Cortex of kidney (tissue), 1 donor: ENCODE results near the gene RXRB.
"Not testable (repeated sequence)": the region's sequence is repeated elsewhere in the genome, so short reads cannot be mapped to it uniquely, and the experiment has no call there.

Experiments
- DNase-seq: peaks from one replicate; lab custom pipeline; 2025; lab: John Stamatoyannopoulos, UW

RXRB gene

GRCh38 chr6:33200219-33201146 lies at the start of gene RXRB, which contains the start of gene SLC39A7:
TSS of gene RXRB (minus strand) at chr6:33200665. CDS start at chr6:33200476, 189 bp downstream.
TSS of gene SLC39A7 (plus strand) at chr6:33200867. CDS start at chr6:33201246, 379 bp downstream.
- DNase-seq: peak; percentile 74

GRCh38 chr6:33249732-33250630 lies 49.5 kb upstream of the RXRB start:
- no peak for DNase-seq

- DNase-seq: peak; percentile 70
Observed at GRCh38 chr6:33248932-33249731, 48.7 kb upstream of the RXRB start.

- no peak for DNase-seq
Observed at GRCh38 chr6:33248643-33248931, 48.1 kb upstream of the RXRB start.

- DNase-seq: peak; percentile 16
Observed at GRCh38 chr6:33247977-33248642, 47.6 kb upstream of the RXRB start.

- DNase-seq: no peak
Observed at GRCh38 chr6:33243476-33243875, 43.0 kb upstream of the RXRB start.

- no peak for DNase-seq
Observed at GRCh38 chr6:33241968-33242367, 41.5 kb upstream of the RXRB start.

- no peak for DNase-seq
Observed at GRCh38 chr6:33237741-33238140, 37.3 kb upstream of the RXRB start.

GRCh38 chr6:33236852-33237251 lies 36.4 kb upstream of the RXRB start:
- no peak for DNase-seq

GRCh38 chr6:33236328-33236727 lies 35.9 kb upstream of the RXRB start:
- DNase-seq: no peak

GRCh38 chr6:33235221-33235634 lies 34.8 kb upstream of the RXRB start:
- no peak for DNase-seq

- not testable (repeated sequence) for DNase-seq
Observed at GRCh38 chr6:33226503-33227120, 26.1 kb upstream of the RXRB start.

GRCh38 chr6:33217681-33218080 lies 17.2 kb upstream of the RXRB start:
- DNase-seq: no peak

GRCh38 chr6:33217246-33217645 lies 16.8 kb upstream of the RXRB start:
- DNase-seq: no peak

GRCh38 chr6:33216117-33216649 lies 15.7 kb upstream of the RXRB start:
- DNase-seq: no peak

GRCh38 chr6:33215271-33216116 lies 15.0 kb upstream of the RXRB start:
- no peak for DNase-seq

GRCh38 chr6:33213989-33214335 lies 13.5 kb upstream of the RXRB start:
- no peak for DNase-seq

GRCh38 chr6:33213166-33213988 lies 12.9 kb upstream of the RXRB start:
- no peak for DNase-seq

- no peak for DNase-seq
Observed at GRCh38 chr6:33212857-33213165, 12.3 kb upstream of the RXRB start.
